PC-9 (cell line): ENCODE data around the gene RMI2. TPM values are rescaled to one million over a fixed set of nuclear protein-coding genes. Genes with fewer than 3 reads are reported as not detected.

Source experiments
- BruUV-seq: library from RNA; stranded (reverse); fragments of 400-500 nt; replicated peaks from 2 replicates; lab custom pipeline; 2021; lab: Mats Ljungman, UMichigan
- CTCF ChIA-PET: fragments of 300-600 bp; sonication (Branson Sonifier 250); formaldehyde crosslinking; loops from one replicate; lab custom pipeline; 2022; ENCODE audit warnings: antibody characterized with exemption; lab: Charles Lee
- POLR2A ChIA-PET: fragments of 300-600 bp; sonication (Branson Sonifier 250); formaldehyde crosslinking; loops from one replicate; lab custom pipeline; 2022; ENCODE audit warnings: antibody characterized with exemption; ENCODE audit not compliant: unreplicated experiment; lab: Charles Lee
- DNase-seq, 2 experiments: peaks; one replicate each; pipeline versions ENCODE4 v3.0.0 to v3.0.0-alpha.2; 2015 to 2022; ENCODE audit warnings: mixed read lengths in 1 of 2
- H2AFZ ChIP-seq: fragments of 200-600 bp; sonication (generic); 2 replicates; pipeline ENCODE4 v1.8.1; 2017; ENCODE audit warnings: antibody characterized with exemption
- H3F3A ChIP-seq: fragments of 200-600 bp; sonication (generic); 2 replicates; pipeline ENCODE4 v1.8.1; 2017; ENCODE audit warnings: antibody characterized with exemption, mild to moderate bottlenecking, low read depth; ENCODE audit not compliant: insufficient read depth
- H3K27ac ChIP-seq: fragments of 200-600 bp; sonication (generic); 2 replicates; pipeline ENCODE4 v1.6.1; 2016; ENCODE audit warnings: mixed run types
- H3K27me3 ChIP-seq: fragments of 200-600 bp; sonication (generic); 2 replicates; pipeline ENCODE4 v1.6.1; 2016; ENCODE audit warnings: low read depth, mixed run types; ENCODE audit not compliant: insufficient read depth
- H3K36me3 ChIP-seq: fragments of 200-600 bp; sonication (generic); 2 replicates; pipeline ENCODE4 v1.6.1; 2016; ENCODE audit warnings: low read depth, mixed run types
- H3K4me1 ChIP-seq: fragments of 200-600 bp; sonication (generic); replicated peaks from 2 replicates; pipeline ENCODE4 v1.6.1; 2016; ENCODE audit warnings: mixed run types; ENCODE audit not compliant: insufficient read depth
- H3K4me2 ChIP-seq: fragments of 200-600 bp; sonication (generic); 2 replicates; pipeline ENCODE4 v1.6.1; 2017; ENCODE audit warnings: mixed run types
- H3K4me3 ChIP-seq: fragments of 200-600 bp; sonication (generic); 2 replicates; pipeline ENCODE4 v1.6.1; 2016; ENCODE audit warnings: mixed run types
- H3K79me2 ChIP-seq: fragments of 200-600 bp; sonication (generic); 2 replicates; pipeline ENCODE4 v1.6.1; 2017; ENCODE audit warnings: low read depth, mixed run types
- H3K9me2 ChIP-seq: fragments of 200-600 bp; sonication (generic); 2 replicates; pipeline ENCODE4 v1.8.1; 2017; ENCODE audit warnings: mild to moderate bottlenecking; ENCODE audit not compliant: insufficient read depth
- H3K9me3 ChIP-seq: fragments of 200-600 bp; sonication (generic); 2 replicates; pipeline ENCODE4 v1.8.1; 2016; ENCODE audit warnings: low read depth; ENCODE audit not compliant: insufficient read depth
- H4K20me1 ChIP-seq: fragments of 200-600 bp; sonication (generic); 2 replicates; pipeline ENCODE4 v1.8.1; 2017; ENCODE audit not compliant: insufficient read depth
- CTCF ChIP-seq: fragments of 200-600 bp; sonication (generic); conservative IDR thresholded peaks from 2 replicates; pipeline ENCODE4 v1.6.1; 2017; ENCODE audit warnings: mixed run types, antibody characterized with exemption, mild to moderate bottlenecking, moderate library complexity
- EZH2 ChIP-seq: fragments of 200-600 bp; sonication (generic); IDR thresholded peaks from 2 replicates; pipeline ENCODE4 v1.8.0; 2017; ENCODE audit warnings: antibody characterized with exemption, low read depth
- intact Hi-C: fragments of 100-400 bp; cut with micrococcal nuclease; formaldehyde crosslinking; loops from one replicate; pipeline ENCODE4 v1.10.0; 2022; ENCODE audit not compliant: unreplicated experiment
- total RNA-seq: library from RNA; stranded (reverse); gene quantifications from 2 replicates; pipeline ENCODE4 v1.2.3, GENCODE V29; 2021

The RMI2 gene
- total RNA-seq, 1 experiment from 2014 or later, result 38.0 TPM

GRCh38 chr16:11395949-11396240 is 50.6 kb downstream of the RMI2 start:
- no peak overlapping the region for H3K4me3 ChIP-seq
- H3K79me2 ChIP-seq, result no peaks in the 10 kb centered on the region
- no peak for TF ChIP-seq EZH2
- no peak for TF ChIP-seq CTCF
- no peaks in the 10 kb centered on the region for H3K36me3 ChIP-seq
- H3K27ac ChIP-seq, result no peak overlapping the region
- no peaks in the 10 kb centered on the region for H3K9me2 ChIP-seq
- H3K4me1 ChIP-seq, result 0 out of 2 replicates have a peak, but pooled peaks cover 5% of the 10 kb centered on the region
- no peak for DNase-seq
- H3K27me3 ChIP-seq, result no peaks in the 10 kb centered on the region
- H4K20me1 ChIP-seq, result no peaks in the 10 kb centered on the region
- no peaks in the 10 kb centered on the region for H3F3A ChIP-seq
- no peaks in the 10 kb centered on the region for H3K9me3 ChIP-seq
- intact Hi-C loops, result loop anchor here (2.0 to 10.0 kb wide), 4 partner anchors 319 to 669 kb away; no protein-coding TSS in a partner anchor
- no peak overlapping the region for H2AFZ ChIP-seq
- no TSS peak for BruUV-seq
- ChIA-PET POLR2A (interaction anchor here (0.6 kb wide), 1 partner anchor 436 kb away, joined by 7 read pairs; no protein-coding TSS in a partner anchor), CTCF (interaction anchor here (0.8 kb wide), 1 partner anchor 8 kb away, joined by 3 read pairs; no protein-coding TSS in a partner anchor)
- H3K4me2 ChIP-seq, result no peak overlapping the region

GRCh38 chr16:11396241-11397048 is 51.2 kb downstream of the RMI2 start:
- BruUV-seq, result no TSS peak
- intact Hi-C loops, result loop anchor here (2.0 to 10.0 kb wide), 4 partner anchors 318 to 668 kb away; no protein-coding TSS in a partner anchor
- H3K9me3 ChIP-seq, result no peaks in the 10 kb centered on the region
- no peaks in the 10 kb centered on the region for H3K36me3 ChIP-seq
- H2AFZ ChIP-seq, result no peak overlapping the region
- H3K4me2 ChIP-seq, result no peak overlapping the region
- H3K27ac ChIP-seq, result no peak overlapping the region
- ChIA-PET POLR2A (interaction anchor here (0.6 kb wide), 2 partner anchors 235 to 437 kb away, joined by 3 to 7 read pairs; no protein-coding TSS in a partner anchor), CTCF (interaction anchor here (0.5 to 0.8 kb wide), 3 partner anchors 8 to 304 kb away, joined by 3 to 6 read pairs (median 3); no protein-coding TSS in a partner anchor)
- H3K4me1 ChIP-seq, result 0 out of 2 replicates have a peak, but pooled peaks cover under 1% of the 10 kb centered on the region
- no peaks in the 10 kb centered on the region for H3K27me3 ChIP-seq
- no peaks in the 10 kb centered on the region for H3K79me2 ChIP-seq
- no peak for TF ChIP-seq EZH2
- peak; percentile 99 for TF ChIP-seq CTCF
- peak in 1 of 2 experiments; percentile 82 for DNase-seq
- no peak overlapping the region for H3K4me3 ChIP-seq
- no peaks in the 10 kb centered on the region for H3K9me2 ChIP-seq
- H4K20me1 ChIP-seq, result no peaks in the 10 kb centered on the region
- no peaks in the 10 kb centered on the region for H3F3A ChIP-seq

- no peak for TF ChIP-seq CTCF
- no peak for TF ChIP-seq EZH2
- no peak overlapping the region for H2AFZ ChIP-seq
- BruUV-seq, result no TSS peak
- no peak overlapping the region for H3K27ac ChIP-seq
- H4K20me1 ChIP-seq, result no peaks in the 10 kb centered on the region
- no peaks in the 10 kb centered on the region for H3K27me3 ChIP-seq
- H3K4me3 ChIP-seq, result no peak overlapping the region
- DNase-seq, result no peak
- no peaks in the 10 kb centered on the region for H3K9me2 ChIP-seq
- H3K79me2 ChIP-seq, result no peaks in the 10 kb centered on the region
- H3K4me2 ChIP-seq, result no peak overlapping the region
- ChIA-PET CTCF (interaction anchor here (1.4 kb wide), 1 partner anchor 316 kb away, joined by 3 read pairs; no protein-coding TSS in a partner anchor), POLR2A (no interaction called here)
- H3K9me3 ChIP-seq, result no peaks in the 10 kb centered on the region
- H3F3A ChIP-seq, result no peaks in the 10 kb centered on the region
- intact Hi-C loops, result loop anchor here (5.0 to 10.0 kb wide), 2 partner anchors 414 to 667 kb away; no protein-coding TSS in a partner anchor
- no peaks in the 10 kb centered on the region for H3K36me3 ChIP-seq
- no peaks in the 10 kb centered on the region for H3K4me1 ChIP-seq
Measured at GRCh38 chr16:11398136-11398535, 52.9 kb downstream of the RMI2 start.
